ENCODE measurements around the gene FAS.
"Not testable (repeated sequence)": the region's sequence is repeated elsewhere in the genome, so short reads cannot be mapped to it uniquely, and the experiment has no call there.

DNA sequence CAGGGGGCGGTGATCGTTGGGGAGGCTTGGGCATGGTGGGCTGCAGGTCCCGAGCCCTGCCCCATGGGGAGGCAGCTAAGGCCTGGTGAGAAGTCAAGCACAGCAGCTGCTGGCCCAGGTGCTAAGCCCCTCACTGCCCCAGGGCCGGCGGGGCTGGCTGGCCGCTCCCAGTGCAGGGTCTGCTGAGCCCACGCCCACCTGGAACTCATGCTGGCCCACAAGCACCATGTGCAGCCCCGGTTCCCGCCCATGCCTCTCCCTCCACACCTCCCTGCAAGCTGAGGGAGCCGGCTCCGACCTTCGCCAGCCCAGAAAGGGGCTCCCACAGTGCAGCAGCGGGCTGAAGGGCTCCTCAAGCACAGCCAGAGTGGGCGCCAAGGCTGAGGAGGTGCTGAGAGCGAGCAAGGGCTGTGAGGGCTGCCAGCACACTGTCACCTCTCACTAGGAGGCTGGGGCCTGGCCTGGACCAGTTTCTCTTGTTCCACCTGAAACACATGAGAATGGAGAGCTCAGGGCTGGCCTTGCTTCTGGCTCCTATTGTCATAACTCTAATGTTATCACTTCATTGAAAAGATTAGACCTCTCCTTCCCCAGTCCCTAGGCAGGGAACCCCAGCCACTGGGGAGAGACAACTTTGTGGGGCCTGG lies 28.2 kb downstream of the FAS start:
- TF ChIP-seq, protein P1, sequence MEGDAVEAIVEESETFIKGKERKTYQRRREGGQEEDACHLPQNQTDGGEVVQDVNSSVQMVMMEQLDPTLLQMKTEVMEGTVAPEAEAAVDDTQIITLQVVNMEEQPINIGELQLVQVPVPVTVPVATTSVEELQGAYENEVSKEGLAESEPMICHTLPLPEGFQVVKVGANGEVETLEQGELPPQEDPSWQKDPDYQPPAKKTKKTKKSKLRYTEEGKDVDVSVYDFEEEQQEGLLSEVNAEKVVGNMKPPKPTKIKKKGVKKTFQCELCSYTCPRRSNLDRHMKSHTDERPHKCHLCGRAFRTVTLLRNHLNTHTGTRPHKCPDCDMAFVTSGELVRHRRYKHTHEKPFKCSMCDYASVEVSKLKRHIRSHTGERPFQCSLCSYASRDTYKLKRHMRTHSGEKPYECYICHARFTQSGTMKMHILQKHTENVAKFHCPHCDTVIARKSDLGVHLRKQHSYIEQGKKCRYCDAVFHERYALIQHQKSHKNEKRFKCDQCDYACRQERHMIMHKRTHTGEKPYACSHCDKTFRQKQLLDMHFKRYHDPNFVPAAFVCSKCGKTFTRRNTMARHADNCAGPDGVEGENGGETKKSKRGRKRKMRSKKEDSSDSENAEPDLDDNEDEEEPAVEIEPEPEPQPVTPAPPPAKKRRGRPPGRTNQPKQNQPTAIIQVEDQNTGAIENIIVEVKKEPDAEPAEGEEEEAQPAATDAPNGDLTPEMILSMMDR (IDR thresholded peaks at IDR 0.05), result not testable (repeated sequence)
- TF ChIP-seq POLR2A, EP300, POLR2AphosphoS5 (IDR thresholded peaks at IDR 0.05): not testable (repeated sequence)

Data from suprapubic skin (tissue), 4 donors.